Measurements from ENCODE around the gene TBX4.

DNA sequence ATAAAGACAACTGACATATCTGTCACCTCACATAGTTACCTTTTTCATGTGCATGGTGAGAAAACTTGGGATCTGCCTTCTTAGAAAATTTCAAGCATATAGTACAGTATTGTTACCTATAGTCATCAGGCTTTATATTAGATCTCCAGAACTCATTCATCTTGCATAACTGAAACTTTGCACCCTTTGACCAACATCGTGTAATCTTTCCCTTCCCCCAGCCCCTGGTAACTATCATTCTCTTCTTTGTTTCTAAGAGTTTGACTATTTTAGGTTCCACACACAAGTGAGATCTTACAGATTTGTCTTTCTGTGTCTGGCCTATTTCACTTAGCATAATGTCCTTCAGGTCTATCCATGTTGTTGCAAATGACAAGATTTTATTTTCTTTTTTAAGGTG, 22.9 kb upstream of the TBX4 start:
- TF ChIP-seq RAD21 (IDR thresholded peaks at IDR 0.05; ENCODE audit: low read depth) (no peak), CREB1 (IDR thresholded peaks at IDR 0.05; ENCODE audit: low read depth) (no peak), FOXM1 (IDR thresholded peaks at IDR 0.05; ENCODE audit: borderline replicate concordance, low read depth) (no peak), EGR1 (IDR thresholded peaks at IDR 0.05) (no peak), YY1 (IDR thresholded peaks at IDR 0.05; ENCODE audit: low read depth) (no peak), CEBPB (IDR thresholded peaks at IDR 0.05) (no peak), EP300 (IDR thresholded peaks at IDR 0.05; ENCODE audit: borderline replicate concordance) (no peak), TCF12 (IDR thresholded peaks at IDR 0.05; ENCODE audit: low read depth) (no peak)
- TF ChIP-seq, protein P1, sequence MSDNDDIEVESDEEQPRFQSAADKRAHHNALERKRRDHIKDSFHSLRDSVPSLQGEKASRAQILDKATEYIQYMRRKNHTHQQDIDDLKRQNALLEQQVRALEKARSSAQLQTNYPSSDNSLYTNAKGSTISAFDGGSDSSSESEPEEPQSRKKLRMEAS (IDR thresholded peaks at IDR 0.05): no peak
- TF ChIP-seq, protein P2, sequence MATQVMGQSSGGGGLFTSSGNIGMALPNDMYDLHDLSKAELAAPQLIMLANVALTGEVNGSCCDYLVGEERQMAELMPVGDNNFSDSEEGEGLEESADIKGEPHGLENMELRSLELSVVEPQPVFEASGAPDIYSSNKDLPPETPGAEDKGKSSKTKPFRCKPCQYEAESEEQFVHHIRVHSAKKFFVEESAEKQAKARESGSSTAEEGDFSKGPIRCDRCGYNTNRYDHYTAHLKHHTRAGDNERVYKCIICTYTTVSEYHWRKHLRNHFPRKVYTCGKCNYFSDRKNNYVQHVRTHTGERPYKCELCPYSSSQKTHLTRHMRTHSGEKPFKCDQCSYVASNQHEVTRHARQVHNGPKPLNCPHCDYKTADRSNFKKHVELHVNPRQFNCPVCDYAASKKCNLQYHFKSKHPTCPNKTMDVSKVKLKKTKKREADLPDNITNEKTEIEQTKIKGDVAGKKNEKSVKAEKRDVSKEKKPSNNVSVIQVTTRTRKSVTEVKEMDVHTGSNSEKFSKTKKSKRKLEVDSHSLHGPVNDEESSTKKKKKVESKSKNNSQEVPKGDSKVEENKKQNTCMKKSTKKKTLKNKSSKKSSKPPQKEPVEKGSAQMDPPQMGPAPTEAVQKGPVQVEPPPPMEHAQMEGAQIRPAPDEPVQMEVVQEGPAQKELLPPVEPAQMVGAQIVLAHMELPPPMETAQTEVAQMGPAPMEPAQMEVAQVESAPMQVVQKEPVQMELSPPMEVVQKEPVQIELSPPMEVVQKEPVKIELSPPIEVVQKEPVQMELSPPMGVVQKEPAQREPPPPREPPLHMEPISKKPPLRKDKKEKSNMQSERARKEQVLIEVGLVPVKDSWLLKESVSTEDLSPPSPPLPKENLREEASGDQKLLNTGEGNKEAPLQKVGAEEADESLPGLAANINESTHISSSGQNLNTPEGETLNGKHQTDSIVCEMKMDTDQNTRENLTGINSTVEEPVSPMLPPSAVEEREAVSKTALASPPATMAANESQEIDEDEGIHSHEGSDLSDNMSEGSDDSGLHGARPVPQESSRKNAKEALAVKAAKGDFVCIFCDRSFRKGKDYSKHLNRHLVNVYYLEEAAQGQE (IDR thresholded peaks at IDR 0.05; ENCODE audit: low read depth): no peak

All from Ishikawa (cell line).